HG03432 (cell line): ENCODE measurements around the gene SNX30.

Source experiments
- ATAC-seq: cut with Tn5 transposase; IDR thresholded peaks from one replicate; pipeline ENCODE4 v1.9.1; 2021; ENCODE audit warnings: mild to moderate bottlenecking, moderate library complexity; ENCODE audit not compliant: unreplicated experiment

Gene SNX30

DNA sequence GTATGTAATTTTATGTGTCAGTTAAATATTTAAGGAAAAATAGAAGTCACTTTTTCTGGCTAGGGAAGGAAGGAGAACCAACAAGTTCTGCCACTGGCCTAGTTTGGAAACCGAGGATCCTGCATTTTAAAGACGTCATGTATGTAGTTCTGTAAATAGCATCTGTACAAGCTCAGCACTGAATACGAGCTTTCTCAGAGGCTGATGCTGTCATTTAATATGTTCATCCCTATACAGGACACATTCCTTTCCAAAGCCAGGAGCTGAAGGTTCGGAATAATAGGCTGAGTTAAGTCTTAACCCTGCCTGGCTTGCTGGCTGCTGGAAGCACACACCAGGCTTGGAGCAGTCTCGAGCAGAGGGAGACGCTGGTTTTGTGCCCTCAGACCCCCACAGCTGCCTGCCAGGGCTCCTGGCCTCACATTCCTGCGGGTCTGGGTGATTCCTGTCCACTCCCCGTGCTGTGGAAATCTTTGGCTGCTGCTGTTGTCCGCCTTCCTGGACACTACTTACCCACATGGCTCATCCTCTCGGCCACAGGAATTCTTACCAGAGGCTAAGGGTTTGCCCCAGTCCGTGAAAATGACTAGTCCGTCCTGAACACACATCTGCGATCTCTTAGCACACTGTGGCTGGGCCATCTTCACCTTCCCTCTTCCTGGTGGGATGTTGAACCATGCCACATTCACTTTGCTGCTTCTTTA, 103.5 kb downstream of the SNX30 start:
- no peak for ATAC-seq

DNA sequence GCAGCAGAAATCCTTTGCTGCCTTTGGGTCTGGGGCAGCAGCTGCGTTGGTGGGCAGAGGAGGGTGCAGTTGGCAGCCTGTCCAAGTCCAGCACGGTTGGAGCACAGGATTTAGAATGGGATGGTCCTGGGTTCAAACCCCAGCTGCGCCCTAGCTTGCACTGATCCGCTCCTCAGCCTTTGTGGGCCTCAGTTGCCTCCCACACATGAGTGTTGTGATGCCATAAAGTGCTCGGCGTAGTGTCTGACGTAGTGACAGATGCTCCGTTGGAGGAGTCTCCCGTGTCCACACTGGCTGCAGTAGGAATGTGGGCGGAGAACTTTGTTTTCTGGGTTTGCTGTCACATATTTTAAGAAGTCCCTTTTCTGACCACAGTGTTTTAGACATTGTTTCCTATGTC, 104.1 kb downstream of the SNX30 start:
- ATAC-seq = no peak

DNA sequence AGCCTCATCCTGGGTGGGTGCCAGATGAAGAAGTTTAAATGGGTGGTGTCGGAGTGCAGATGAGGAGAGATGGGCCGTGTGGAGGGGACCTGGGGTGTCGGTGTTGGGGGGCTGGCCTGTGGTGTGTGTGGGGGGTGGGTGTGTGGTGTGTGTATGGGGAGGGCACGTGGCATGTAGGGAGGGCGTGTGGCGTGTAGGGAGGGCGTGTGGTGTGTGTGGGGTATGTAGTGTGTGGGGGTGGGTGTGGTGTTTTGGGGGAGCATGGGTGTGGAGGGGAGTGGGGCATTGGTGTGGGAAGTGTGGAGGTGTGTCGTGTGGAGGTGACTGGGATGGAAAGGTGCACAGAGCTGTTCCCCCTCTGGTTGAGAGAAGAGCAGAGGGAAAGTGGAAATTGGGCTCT, 105.6 kb downstream of the SNX30 start:
- no peak for ATAC-seq

DNA sequence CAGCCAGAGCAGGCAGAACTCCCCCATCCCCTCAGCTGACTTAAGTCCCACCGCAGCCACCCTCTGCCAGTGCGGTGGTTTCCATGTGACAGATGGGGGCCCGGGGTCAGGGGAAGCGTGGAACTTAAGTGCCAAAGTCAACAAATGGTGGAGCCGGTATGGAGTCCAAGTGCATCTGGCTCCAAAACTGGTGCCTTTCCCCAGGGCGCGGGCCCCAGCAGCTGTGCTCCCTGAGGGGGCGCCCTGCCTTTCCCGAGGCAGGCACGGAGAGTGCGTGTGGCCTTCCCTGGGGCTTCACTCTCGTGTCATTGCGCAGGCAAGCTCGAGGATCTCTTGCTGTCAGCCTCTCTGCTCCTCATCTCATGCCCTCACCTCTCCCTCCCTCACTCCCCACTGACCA, 106.3 kb downstream of the SNX30 start:
- ATAC-seq = no peak

DNA sequence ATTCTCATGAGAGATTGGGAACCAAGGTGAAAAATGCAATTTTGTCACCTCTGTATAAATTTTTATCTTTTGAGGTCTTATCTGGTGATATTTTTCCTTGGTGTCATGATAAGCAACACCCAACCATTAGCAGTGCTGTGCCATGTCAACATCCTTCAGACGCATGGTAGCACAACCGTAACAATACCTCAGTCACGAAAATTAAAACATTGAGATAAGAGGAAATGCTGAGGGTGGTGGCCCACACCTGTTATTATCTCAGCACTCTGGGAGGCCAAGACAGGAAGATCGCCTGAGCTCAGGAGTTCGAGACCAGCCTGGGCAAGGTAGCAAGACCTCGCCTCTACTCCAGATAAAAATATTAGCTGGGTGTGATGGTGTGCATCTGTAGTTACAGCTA, 107.4 kb downstream of the SNX30 start:
- no peak for ATAC-seq

DNA sequence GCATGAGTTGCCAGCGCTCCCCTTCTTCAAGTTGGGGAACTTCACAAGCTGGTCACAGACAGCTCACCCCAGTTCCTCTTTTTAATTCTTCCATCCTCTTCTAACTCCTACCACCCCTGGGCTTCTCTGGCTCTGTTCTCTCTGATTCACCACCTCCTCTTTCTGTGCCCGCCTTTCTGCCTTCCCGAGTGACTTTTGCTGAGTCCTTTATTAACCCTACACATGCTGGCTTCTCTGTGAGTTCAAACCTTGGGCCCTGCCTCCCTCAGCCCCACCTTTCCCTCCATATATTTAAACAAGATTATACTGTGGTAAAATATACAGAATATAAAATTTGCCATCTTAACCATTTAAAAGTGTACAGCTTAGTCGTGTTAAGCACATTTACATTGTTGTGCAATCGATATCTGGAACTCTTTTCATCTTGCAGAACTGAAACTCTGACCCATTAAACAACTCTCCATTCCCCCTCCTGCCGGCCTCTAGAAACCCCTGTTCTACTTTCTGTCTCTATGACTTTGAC, 108.1 kb downstream of the SNX30 start:
- peak; percentile 74 for ATAC-seq

DNA sequence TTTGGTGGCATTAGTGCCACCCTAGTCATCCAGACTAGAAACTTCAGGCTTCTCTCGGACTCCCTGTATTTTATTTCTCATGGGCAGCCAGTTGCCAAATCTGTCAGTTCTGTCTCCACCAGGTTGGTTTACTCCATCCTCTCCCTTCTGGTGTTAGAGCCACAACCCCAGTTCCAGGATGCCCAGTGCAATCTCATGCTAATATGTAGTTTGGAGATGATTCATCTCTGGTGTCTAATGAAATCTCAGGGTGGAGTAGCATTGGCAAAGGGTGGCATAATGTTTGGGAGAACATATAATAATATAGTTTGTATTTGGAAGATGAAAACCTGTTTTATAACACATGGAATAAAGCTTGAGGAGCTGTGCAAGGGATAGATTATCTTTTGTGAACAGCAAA, 109.9 kb downstream of the SNX30 start:
- no peak for ATAC-seq

DNA sequence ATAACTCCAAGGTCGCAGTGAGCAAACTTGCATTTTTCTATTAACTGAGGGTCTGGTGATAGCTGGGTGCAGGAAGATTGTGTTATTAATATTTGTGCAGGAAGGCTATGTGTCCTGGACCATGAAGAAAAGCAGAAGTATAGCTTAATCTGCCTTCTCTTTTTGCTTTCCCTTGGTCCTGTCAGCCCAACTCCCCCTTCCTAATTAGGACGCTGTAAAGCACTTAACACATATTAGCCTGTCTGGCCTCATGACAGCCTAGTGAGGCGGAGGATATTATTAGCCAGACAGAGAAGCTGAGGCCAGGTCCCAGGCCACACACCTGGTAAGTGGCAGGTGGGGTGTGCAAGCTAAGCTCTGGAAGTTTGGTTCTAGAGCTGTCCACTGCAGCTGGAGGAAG, 110.6 kb downstream of the SNX30 start:
- ATAC-seq = no peak

DNA sequence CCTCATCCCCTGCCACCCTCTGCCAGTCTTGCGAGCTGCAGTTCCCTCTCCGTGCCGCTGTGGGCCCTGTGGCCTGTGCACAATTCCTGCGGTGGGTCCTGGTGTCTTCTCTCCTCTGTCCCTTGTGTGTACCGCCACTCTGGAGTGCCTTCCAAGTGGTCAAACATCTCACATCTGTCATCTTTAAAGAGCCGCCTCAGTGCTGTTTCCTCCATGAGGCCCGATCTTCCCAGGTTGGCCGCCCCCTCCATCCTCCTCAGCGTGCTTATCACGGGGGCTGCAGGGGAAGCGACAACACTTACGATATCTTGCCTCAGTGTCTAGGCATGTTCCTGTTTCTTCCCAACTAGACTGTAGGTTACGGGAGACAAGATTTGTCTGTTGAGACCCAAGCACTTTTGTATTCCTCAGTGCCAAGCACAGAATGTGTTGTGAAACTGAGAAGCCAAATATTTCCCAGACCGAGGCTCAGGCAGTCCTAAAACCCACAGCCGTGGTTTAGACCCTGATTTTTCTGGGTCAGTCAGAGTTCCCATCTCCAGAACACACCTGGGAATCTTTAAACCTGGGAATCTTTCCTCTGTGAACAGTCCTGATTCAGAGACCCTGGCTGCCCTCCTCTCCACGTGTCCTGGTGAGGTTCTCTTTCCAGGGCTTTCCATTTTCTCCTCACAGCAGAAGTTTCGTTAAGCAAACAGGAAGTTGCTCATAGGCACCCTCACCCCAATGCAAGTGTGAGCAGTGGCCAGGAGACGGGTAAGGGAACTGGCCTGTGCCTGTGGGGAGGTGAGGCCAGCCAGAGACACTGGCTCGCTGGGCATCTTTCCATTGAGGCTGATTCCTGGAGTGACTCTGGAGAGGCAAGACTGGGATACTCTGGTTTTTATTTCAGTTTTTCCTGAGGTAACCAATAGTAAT, 111.3 kb downstream of the SNX30 start:
- no peak for ATAC-seq

DNA sequence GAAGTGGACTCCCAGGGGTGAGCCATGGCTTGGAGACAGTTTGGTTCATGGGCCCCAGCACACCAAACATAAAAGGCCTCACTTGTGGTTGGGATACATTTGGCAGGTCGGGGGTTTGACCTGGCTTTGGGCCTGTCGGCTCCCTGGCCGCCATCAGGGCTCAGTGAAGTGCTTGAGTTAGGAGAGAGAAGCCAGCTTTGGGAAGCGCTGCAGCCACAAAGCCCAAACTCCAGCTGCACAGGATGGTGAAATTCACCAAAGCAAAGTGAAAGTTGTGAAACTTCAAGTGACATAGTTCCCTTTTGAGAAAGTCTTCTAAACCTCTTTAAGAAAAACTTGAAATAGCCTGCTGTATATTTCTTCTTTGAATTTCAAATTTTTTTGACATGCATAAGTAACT, 112.7 kb downstream of the SNX30 start:
- no peak for ATAC-seq

DNA sequence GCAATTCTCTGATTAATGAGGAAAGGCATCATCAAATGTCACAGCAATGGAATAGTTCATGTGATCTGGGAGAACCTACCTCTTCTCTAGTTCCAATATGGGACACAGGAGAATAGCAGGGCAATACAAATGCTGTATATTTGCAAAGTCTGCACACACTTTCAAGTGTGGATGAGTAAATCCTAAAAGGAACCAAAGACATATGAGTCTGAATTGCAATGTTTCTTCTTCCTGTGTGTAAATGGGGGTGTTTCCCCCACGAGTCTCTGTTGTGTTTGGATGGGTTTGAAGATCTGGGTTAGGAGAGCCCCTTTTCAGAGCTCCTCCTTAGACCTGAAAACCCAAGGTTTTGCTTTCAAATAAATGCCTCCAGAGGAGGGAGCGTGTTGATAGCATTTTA, 113.2 kb downstream of the SNX30 start:
- ATAC-seq = no peak

DNA sequence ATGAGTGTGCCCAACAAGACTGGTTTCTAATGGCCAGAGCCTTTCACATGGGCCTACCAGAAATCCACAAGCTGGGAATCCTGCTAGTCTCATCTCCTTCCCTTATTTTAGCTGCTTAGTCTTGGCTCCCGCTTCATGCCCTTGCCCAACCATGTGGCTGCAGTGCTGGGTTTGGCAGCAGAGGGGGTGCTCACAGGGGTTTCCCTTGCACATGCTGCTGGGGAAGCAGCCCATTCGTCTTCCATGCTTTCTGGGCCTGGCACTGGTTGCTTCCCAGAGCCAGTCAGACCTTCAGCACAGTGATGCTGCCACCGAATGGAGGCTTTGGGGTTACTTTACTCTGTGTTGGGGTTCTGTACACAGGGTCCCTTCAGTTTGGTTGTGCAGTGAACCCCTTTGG, 113.8 kb downstream of the SNX30 start:
- no peak for ATAC-seq

DNA sequence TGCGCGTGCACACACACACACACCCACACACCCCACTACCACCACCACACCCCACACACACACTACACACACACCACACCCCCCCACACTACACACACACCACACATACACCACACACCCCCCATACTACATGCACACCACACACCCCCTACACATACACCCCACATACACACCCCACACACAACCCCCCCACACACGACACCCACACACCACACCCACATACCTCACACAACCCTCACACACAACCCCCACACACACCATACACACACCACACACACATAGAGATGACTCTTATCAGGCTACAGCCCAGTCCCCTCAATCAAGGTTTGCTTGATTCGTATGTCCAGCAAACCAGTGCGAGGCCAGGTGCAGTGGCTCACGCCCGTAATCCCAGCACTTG, 114.4 kb downstream of the SNX30 start:
- no peak for ATAC-seq

DNA sequence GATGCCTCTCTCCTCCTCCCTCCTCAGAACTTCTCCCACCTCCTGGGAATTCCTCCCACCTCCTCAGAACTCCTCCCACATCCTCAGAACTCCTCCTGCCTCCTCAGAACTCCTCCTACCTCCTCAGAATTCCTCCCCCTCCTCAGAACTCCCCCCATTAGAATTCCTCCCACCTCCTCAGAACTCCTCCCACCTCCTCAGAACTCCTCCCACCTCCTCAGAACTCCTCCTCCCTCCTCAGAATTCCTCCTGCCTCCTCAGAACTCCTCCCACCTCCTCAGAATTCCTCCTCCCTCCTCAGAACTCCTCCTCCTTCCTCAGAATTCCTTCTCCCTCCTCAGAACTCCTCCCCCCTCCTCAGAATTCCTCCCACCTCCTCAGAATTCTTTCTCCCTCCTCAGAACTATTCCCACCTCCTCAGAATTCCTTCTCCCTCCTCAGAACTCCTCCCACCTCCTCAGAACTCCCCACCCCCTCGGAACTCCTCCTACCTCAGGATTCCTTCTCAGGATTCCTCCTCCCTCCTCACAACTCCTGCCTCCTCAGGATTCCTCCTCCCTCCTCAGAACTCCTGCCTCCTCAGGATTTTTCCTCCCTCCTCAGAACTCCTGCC, 116.2 kb downstream of the SNX30 start:
- ATAC-seq = no peak

DNA sequence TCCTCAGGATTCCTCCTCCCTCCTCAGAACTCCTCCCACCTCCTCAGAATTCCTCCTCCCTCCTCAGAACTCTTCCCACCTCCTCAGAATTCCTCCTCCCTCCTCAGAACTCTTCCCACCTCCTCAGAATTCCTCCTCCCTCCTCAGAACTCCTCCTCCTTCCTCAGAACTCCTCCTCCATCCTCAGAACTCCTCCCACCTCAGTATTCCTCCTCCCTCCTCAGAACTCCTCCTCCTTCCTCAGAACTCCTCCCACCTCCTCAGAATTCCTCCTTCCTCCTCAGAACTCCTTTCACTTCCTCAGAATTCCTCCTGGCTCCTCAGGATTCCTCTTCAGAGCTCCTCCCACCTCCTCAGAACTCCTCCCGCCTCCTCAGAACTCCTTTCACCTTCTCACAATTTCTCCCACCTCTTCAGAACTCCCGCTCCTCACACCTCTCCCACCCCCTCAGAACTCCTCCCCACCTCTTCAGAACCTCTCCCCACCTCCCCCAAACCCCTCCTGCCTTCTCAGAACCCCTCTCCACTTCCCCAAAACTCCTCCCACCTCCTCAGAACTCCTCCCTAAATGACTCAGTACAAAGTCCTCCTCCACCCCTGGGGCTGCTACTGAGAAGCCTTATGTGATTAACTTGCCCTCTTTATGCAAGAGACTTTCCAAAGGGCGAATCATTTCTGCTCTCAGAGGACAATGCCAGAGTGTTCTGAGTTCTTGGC, 116.9 kb downstream of the SNX30 start:
- no peak for ATAC-seq

DNA sequence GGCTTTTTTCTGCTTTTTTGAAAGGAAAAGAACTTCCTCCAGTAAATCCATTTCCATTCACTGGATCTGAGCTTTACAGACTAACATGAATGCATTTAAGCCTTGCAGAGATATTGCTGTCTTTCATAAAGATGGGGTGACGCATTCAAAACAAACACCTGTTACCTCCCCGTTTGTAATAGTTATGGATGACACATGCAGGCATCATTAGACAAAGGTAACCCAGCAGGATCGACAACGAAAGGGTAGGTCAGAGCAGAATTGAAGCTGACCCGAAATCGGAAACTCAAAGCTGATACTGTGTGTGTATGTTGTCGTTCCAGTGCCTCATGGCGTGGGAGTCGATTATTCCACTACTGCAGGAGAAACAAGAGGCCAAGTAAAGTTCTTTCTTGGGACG, 117.9 kb downstream of the SNX30 start:
- no peak for ATAC-seq

DNA sequence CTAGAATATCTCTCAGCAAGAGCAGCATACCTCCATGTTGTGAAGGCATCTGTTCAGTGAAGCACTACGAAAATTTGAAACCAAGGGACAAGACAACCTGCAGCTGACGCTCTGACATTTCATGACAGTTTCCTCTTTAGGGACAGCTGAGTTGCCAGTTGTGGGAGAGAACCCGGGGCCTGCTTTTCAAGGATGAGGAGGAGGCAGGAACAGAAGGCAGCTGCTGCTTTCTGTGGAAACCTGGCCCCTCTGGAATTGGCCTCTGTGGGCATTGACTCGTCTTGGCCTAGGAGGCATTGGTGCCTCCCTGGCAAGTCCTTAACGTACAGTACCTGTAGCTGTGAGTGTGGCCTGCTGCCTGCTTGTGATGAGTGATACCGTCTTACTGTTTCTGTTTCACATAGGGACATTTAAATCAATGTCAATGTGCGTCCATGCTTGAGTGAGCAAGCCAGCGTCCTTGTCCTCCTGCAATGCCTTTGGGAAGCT, 118.5 kb downstream of the SNX30 start:
- ATAC-seq = peak; percentile 82

DNA sequence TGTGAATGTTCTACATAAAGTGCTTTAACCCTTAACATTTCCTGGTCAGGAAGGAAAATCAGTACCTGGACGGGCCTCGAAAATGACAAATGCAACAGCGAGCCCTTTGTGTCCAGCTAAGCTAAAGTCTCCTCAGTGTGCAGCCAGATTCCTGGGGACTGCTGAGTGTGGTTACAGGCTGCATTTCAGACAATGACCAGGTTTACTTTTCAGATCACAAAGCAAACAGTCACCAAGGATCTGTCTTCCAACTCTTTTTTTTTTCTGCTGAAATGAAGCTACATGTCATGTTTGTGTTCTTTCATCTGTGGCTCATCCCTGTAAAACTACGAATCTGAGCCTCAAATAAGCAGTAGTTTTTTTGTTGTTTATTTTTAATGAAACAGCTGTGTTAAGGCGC, 119.4 kb downstream of the SNX30 start:
- ATAC-seq = no peak

DNA sequence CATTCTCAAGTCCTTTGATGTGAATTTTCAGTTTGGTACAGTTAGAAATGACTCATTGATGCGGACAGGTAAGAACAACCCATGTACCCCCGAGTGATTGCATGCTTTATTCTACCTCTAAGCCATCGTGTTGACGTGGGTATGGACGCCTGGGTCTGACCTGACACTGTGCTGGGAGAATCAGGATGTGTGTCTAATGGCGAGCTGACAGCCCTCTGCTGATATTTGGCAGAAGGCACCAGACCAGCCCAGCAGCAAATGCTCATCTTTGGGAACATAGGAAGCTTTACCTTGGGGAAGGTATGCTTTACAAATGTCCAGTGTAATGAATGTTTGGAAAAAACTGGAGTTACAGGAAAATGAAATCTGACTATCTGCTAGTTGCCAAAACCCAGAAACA, 120.0 kb downstream of the SNX30 start:
- no peak for ATAC-seq

DNA sequence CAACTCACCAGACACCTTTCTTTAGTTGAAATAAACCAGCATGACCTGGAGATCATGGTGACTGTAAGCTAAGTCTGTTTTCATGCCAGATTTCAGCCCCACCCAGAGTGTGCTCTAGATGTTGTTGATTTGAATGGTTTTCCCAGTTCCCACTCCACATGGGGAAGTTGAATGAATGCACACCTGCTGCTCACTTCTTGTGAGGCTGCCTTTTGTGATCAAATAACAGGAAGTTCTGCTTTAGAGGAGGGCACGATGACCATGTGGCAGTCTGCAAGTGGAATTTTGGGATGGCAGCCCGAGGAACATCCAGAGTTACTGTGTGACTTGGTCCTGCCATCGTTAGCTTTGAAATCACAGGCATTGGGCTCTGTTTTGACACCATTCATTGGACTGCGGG, 121.5 kb downstream of the SNX30 start:
- ATAC-seq = no peak
